Uterus (tissue), 4 donors: ENCODE results near the gene SLC8A2. TPM values are rescaled to one million over a fixed set of nuclear protein-coding genes. Genes with fewer than 3 reads are reported as not detected.

Source experiments
- DNase-seq, 2 donors: peaks; one replicate each; pipeline ENCODE4 v3.0.0-alpha.2; 2019 to 2020
- H3K27ac ChIP-seq, 2 donors: fragments of 200-600 bp; sonication (generic); 1 replicate in 1 of 2; 2 replicates in 1 of 2; pipeline ENCODE4 v1.5.1; 2016 to 2018
- H3K27me3 ChIP-seq, 2 donors: fragments of 200-600 bp; sonication (generic); one replicate each; pipeline ENCODE4 v1.5.1; 2018 to 2019; ENCODE audit warnings: control low read depth in 1 of 2
- H3K36me3 ChIP-seq, 2 donors: fragments of 200-600 bp; sonication (generic); one replicate each; pipeline ENCODE4 v1.5.1; 2019; ENCODE audit warnings: control low read depth in 1 of 2
- H3K4me1 ChIP-seq, 2 donors: fragments of 200-600 bp; sonication (generic); one replicate each; pipeline ENCODE4 v1.5.1; 2018 to 2019; ENCODE audit warnings: control low read depth in 1 of 2
- H3K4me3 ChIP-seq, 2 donors: fragments of 200-600 bp; sonication (generic); 1 replicate in 1 of 2; 2 replicates in 1 of 2; pipeline ENCODE4 v1.5.1; 2018 to 2019; ENCODE audit warnings: mild to moderate bottlenecking in 1 of 2
- H3K9me3 ChIP-seq, 2 donors: fragments of 200-600 bp; sonication (generic); one replicate each; pipeline ENCODE4 v1.5.1; 2019; ENCODE audit warnings: control low read depth in 1 of 2
- POLR2A ChIP-seq, 2 donors: fragments of 450-650 bp; IDR thresholded peaks; one replicate each; pipeline ENCODE4 v1.6.1; 2016; ENCODE audit warnings: antibody characterized with exemption in 2 of 2, mild to moderate bottlenecking in 1 of 2, moderate library complexity in 1 of 2
- intact Hi-C: fragments of 100-400 bp; cut with DNase I; formaldehyde crosslinking; loops from one replicate; pipeline ENCODE4 v1.15.1; 2023; ENCODE audit warnings: low total_unique reads
- total RNA-seq, 4 donors: library from RNA; depleted of rRNA in 3 of 4; stranded (reverse); fragments of >200 nt in 3 of 4; gene quantifications; one replicate each; pipeline versions ENCODE4 v1.1.0 to v1.2.4, GENCODE V29; 2014 to 2023
- TF ChIP-seq, protein P1 (sequence below), 4 experiments: fragments of 200-600 bp in 2 of 4; fragments of 450-650 bp in 2 of 4; sonication (generic) in 2 of 4; IDR thresholded peaks; one replicate each; pipeline ENCODE4 v1.5.1; 2016 to 2019; ENCODE audit warnings: antibody characterized with exemption in 4 of 4, mild to moderate bottlenecking in 2 of 4, moderate library complexity in 1 of 4
- donor health status: DM: yes; HTN: yes; CAD: no.

Gene SLC8A2
- total RNA-seq, 4 donors from 2014 or later: 3.4 to 17.8 (median 11.0) TPM

DNA sequence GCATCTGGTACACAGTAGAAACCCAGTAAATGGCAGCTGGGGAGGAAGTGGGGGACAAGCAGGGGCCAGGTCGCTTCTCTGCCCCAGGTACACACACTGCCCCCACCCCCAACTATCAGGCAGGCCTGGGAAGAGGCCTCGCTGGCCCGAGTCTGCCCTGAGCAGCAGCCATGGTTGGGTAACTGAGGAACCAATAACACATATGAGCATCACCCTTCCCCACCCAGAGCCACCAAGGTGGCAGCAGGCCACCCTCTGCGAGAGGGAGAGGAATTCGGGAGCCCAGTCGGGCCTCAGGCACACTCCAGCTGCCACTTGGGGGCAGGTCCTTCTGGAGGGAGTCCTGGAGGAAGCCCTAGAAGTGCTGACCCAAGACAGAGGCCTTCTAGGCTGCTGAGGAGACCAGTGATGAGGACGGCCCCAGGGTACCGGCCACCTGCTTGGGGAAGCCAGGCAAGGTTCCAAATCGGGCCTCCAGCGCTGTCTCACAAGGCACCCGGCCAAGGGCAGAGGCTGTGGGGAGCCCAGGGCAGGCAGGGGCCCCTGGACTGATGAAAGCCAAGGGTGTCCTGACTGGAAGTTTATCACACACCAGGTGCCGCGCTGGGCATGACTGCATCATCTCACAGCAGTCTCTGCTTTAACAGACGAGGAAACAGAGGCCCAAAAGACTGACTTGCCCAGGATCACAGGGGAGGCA, 26.3 kb upstream of the SLC8A2 start:
- H3K27ac ChIP-seq: peak overlapping the region in 1 of 2 donors; percentile 2
- H3K36me3 ChIP-seq: no peaks in the 10 kb centered on the region
- H3K27me3 ChIP-seq: no peaks in the 10 kb centered on the region
- H3K4me3 ChIP-seq: no peak overlapping the region
- no peak for DNase-seq
- intact Hi-C loops: no loop called here
- H3K4me1 ChIP-seq: peaks cover 0 to 9% of the 10 kb centered on the region in 2 donors
- TF ChIP-seq POLR2A (IDR thresholded peaks at IDR 0.05): no peak
- no peaks in the 10 kb centered on the region for H3K9me3 ChIP-seq

DNA sequence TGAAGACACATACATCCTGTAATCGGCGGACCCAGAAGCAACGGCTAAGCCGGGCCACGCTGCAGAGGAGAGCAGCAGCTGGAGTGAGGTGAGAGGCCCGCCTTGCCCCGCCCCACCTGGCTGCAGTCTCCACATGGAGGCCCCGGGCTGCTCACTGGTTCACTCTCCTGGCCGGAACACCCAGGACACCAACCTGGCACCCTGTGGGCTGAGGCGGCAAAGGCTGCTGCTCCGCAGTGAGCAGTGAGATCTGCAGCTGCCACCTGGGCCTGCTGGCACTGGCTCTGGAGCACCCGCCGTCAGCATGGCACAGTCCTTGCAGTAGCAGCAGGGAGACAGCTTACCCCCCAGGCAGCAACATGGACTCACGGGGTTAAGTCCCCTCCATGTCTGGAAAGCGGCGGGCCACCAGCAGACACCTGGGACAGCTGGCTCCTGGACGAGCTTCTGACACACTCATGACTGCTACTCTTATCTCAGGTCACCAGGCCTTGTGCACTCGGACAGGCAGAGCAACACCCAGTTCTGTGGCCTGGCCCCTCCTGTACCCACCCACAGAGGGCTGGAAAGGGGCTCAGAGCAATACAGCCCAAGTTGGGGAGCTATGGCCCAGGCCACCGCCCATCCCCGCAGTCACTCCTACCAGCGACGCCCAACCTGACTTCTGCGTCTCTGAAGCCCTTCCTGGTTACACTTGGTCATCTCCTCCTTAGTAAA, 25.5 kb upstream of the SLC8A2 start:
- H3K9me3 ChIP-seq: no peaks in the 10 kb centered on the region
- no peaks in the 10 kb centered on the region for H3K36me3 ChIP-seq
- no peak for TF ChIP-seq POLR2A (IDR thresholded peaks at IDR 0.05)
- TF ChIP-seq, protein P1, sequence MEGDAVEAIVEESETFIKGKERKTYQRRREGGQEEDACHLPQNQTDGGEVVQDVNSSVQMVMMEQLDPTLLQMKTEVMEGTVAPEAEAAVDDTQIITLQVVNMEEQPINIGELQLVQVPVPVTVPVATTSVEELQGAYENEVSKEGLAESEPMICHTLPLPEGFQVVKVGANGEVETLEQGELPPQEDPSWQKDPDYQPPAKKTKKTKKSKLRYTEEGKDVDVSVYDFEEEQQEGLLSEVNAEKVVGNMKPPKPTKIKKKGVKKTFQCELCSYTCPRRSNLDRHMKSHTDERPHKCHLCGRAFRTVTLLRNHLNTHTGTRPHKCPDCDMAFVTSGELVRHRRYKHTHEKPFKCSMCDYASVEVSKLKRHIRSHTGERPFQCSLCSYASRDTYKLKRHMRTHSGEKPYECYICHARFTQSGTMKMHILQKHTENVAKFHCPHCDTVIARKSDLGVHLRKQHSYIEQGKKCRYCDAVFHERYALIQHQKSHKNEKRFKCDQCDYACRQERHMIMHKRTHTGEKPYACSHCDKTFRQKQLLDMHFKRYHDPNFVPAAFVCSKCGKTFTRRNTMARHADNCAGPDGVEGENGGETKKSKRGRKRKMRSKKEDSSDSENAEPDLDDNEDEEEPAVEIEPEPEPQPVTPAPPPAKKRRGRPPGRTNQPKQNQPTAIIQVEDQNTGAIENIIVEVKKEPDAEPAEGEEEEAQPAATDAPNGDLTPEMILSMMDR (IDR thresholded peaks at IDR 0.05): no peak
- H3K27ac ChIP-seq: peak overlapping the region; percentile 56 to 58
- peaks cover 0 to 9% of the 10 kb centered on the region in 2 donors for H3K4me1 ChIP-seq
- H3K27me3 ChIP-seq: no peaks in the 10 kb centered on the region
- intact Hi-C loops: no loop called here
- DNase-seq: no peak
- H3K4me3 ChIP-seq: no peak overlapping the region

DNA sequence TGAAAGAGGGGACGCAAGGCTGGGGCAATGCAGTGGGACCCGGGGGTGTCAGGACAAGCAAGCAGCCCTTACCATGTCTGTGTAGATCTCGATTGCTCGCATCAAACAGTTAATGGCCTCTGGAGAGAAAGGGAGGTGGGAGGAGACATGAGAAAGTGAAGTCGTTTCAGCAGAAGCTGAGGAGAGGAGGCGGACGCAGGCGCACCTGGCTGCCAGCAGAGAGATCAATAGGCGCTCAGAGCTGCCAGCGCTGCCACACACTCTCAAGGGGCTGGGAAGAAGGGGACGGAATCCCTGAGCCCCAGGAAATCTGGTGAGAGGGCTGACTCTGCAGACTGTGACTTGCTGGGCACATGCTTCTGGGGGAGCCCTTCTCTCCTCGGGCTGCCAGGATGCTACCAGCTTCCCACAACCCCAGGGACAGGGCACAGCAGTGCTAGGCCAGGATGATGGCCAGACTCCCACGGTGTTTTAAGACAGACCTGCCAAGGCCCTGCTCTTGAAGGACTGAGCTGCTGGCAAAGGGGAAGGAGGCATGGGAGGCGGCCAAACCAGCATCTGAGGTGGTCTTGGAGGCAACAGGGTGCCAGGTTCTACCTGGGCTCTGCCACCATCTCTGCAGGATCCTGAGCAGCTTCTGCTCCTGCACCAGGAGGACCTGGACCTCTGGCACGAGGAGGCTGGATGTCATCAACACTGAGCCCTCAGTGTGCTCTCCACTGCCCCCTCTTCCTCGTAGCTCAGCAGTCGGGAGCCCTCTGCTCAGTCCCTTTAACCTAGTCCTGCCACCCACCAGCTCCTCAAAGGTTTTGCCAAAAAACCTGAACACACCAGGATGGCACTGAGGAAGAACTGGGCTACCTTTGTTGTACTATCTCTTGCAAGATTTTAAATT, 24.0 kb upstream of the SLC8A2 start:
- no peaks in the 10 kb centered on the region for H3K27me3 ChIP-seq
- H3K4me1 ChIP-seq: peaks cover 0 to 9% of the 10 kb centered on the region in 2 donors
- peak overlapping the region; percentile 56 to 58 for H3K27ac ChIP-seq
- DNase-seq: no peak
- H3K9me3 ChIP-seq: no peaks in the 10 kb centered on the region
- TF ChIP-seq, protein P1 (IDR thresholded peaks at IDR 0.05): no peak
- TF ChIP-seq POLR2A (IDR thresholded peaks at IDR 0.05): no peak
- H3K36me3 ChIP-seq: no peaks in the 10 kb centered on the region
- intact Hi-C loops: no loop called here
- H3K4me3 ChIP-seq: no peak overlapping the region

DNA sequence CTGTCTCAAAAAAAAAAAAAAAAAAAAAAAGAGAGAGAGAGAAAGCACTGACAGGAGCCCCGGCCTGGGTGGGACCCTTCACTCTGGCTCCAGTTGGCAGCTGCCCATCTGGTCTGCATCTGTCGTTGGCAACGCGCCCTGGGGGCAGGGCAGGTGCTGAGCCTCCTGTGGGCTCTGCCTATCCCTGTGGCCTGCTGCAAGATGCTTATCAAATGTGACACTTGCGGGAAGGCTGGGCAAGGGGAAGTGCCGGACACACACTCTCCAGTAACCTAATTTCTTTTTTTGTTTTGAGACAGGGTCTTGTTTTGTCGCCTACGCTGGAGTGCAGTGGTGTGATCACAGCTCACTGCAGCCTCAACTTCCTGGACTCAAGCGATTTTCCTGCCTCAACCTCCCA, 23.0 kb upstream of the SLC8A2 start:
- no peak overlapping the region for H3K27ac ChIP-seq
- intact Hi-C loops: no loop called here
- no peak for DNase-seq
- no peaks in the 10 kb centered on the region for H3K36me3 ChIP-seq
- no peak overlapping the region for H3K4me3 ChIP-seq
- no peaks in the 10 kb centered on the region for H3K9me3 ChIP-seq
- TF ChIP-seq, protein P1 (IDR thresholded peaks at IDR 0.05): no peak
- no peak for TF ChIP-seq POLR2A (IDR thresholded peaks at IDR 0.05)
- no peaks in the 10 kb centered on the region for H3K27me3 ChIP-seq
- H3K4me1 ChIP-seq: peaks cover 0 to 9% of the 10 kb centered on the region in 2 donors

DNA sequence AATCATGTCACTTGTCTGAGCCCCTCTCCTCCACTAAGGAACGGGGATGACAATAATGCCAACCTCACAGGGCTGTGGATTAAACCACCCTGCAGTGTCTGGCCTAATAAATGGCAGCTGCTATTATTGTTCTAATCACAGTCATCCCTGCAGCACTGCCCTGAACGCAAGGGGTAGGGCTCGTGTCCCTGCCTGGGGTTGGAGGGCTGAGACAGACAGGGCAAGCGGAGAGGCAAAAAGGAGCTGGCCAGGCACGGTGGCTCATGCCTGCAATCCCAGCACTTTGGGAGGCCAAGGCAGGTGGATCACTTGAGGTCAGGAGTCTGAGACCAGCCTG, 22.5 kb upstream of the SLC8A2 start:
- no peaks in the 10 kb centered on the region for H3K9me3 ChIP-seq
- DNase-seq: no peak
- TF ChIP-seq, protein P1 (IDR thresholded peaks at IDR 0.05): no peak
- no peak for TF ChIP-seq POLR2A (IDR thresholded peaks at IDR 0.05)

More for the DNA sequence above, 22.5 kb upstream of the SLC8A2 start:
- intact Hi-C loops: no loop called here
- H3K27ac ChIP-seq: no peak overlapping the region
- H3K4me1 ChIP-seq: peaks cover 0 to 9% of the 10 kb centered on the region in 2 donors
- H3K36me3 ChIP-seq: no peaks in the 10 kb centered on the region
- no peak overlapping the region for H3K4me3 ChIP-seq
- no peaks in the 10 kb centered on the region for H3K27me3 ChIP-seq
